HepG2 (cell line): ENCODE measurements around the gene THRB. TPM values are rescaled to one million over a fixed set of nuclear protein-coding genes. Genes with fewer than 3 reads are reported as not detected.
A peak's percentile ranks its signal among the peaks of the same experiment; 100 is the strongest.

Experiments used
- AGO2 ChIP-seq: fragments of 200-400 bp; formaldehyde crosslinking; optimal IDR thresholded peaks from 2 replicates; pipeline ENCODE3; 2017; ENCODE audit warnings: mild to moderate bottlenecking, low read depth, low read length, moderate library complexity
- ARID2 ChIP-seq: sonication (generic); formaldehyde crosslinking; IDR thresholded peaks from 2 replicates; pipeline ENCODE4 v1.8.1; 2022; ENCODE audit warnings: mild to moderate bottlenecking, missing genetic modification reagents, borderline replicate concordance
- FUBP1 ChIP-seq: sonication (generic); formaldehyde crosslinking; IDR thresholded peaks from 2 replicates; pipeline ENCODE4 v1.5.1; 2020; ENCODE audit warnings: missing genetic modification reagents, mild to moderate bottlenecking, borderline replicate concordance
- MLXIP ChIP-seq: sonication (generic); formaldehyde crosslinking; IDR thresholded peaks from 2 replicates; pipeline ENCODE4 v1.9.0; 2021; ENCODE audit warnings: missing genetic modification reagents, borderline replicate concordance
- NFIC ChIP-seq: IDR thresholded peaks from 2 replicates; pipeline ENCODE4 v1.6.1; 2012; ENCODE audit warnings: mild to moderate bottlenecking, low read length, inconsistent platforms
- NR2F6 ChIP-seq, 2 experiments: IDR thresholded peaks; 2 replicates each; pipeline ENCODE4 v1.6.1; 2016; ENCODE audit warnings: antibody characterized with exemption in 1 of 2, mild to moderate bottlenecking in 1 of 2
- NR3C1 ChIP-seq: sonication (generic); formaldehyde crosslinking; IDR thresholded peaks from 2 replicates; pipeline ENCODE4 v1.4.0; 2020; ENCODE audit warnings: missing genetic modification reagents
- POLR2G ChIP-seq: fragments of 200-400 bp; formaldehyde crosslinking; IDR thresholded peaks from 2 replicates; pipeline ENCODE4 v1.6.1; 2018; ENCODE audit warnings: mild to moderate bottlenecking, low read depth, low read length, moderate library complexity
- SIN3A ChIP-seq: IDR thresholded peaks from 2 replicates; pipeline ENCODE4 v1.6.1; 2011; ENCODE audit warnings: low read depth, mild to moderate bottlenecking, control low read depth, low read length, borderline replicate concordance
- SOX13 ChIP-seq, 3 experiments: fragments of 450-650 bp in 1 of 3; sonication (generic) in 1 of 3; formaldehyde crosslinking in 1 of 3; IDR thresholded peaks in 2 of 3; conservative IDR thresholded peaks in 1 of 3; 2 replicates each; pipeline versions ENCODE4 v1.5.0 to v1.6.1; 2016 to 2020; ENCODE audit warnings: antibody characterized with exemption in 1 of 3, mild to moderate bottlenecking in 1 of 3, missing compliant biosample characterization in 1 of 3, missing genetic modification reagents in 1 of 3, moderate library complexity in 1 of 3
- ZBTB26 ChIP-seq: IDR thresholded peaks from 2 replicates; pipeline ENCODE4 v1.6.1; 2016; ENCODE audit warnings: missing compliant biosample characterization, missing genetic modification reagents, borderline replicate concordance
- ZBTB33 ChIP-seq: sonication (generic); formaldehyde crosslinking; IDR thresholded peaks from 2 replicates; pipeline ENCODE4 v1.4.0; 2020; ENCODE audit warnings: missing genetic modification reagents
- ZNF609 ChIP-seq: sonication (generic); formaldehyde crosslinking; IDR thresholded peaks from 2 replicates; pipeline ENCODE4 v1.4.0; 2020; ENCODE audit warnings: mild to moderate bottlenecking, missing genetic modification reagents, borderline replicate concordance
- ZNF7 ChIP-seq: IDR thresholded peaks from 2 replicates; pipeline ENCODE4 v1.6.1; 2016; ENCODE audit warnings: missing biosample characterization, missing genetic modification reagents
- polyA plus RNA-seq, 8 experiments: library from polyadenylated mRNA; depleted of rRNA in 3 of 8; stranded (reverse) in 7 of 8; unstranded in 1 of 8; fragments of >200 nt; fragmentation: Illumina TruSeq in 4 of 8; extraction: Trizol in 4 of 8; gene quantifications; 2 replicates each; pipeline versions ENCODE4 v1.2.1 to v1.2.3, GENCODE V29; 2011 to 2016; ENCODE audit warnings: low read depth in 4 of 8, missing spikeins in 1 of 8, mixed read lengths in 1 of 8; ENCODE audit not compliant: insufficient read depth in 1 of 8
- total RNA-seq, 5 experiments: library from RNA; depleted of rRNA; stranded (reverse); fragments of >200 nt; fragmentation: Illumina TruSeq; extraction: Trizol; gene quantifications; 2 replicates each; pipeline ENCODE4 v1.2.3, GENCODE V29; 2016; ENCODE audit warnings: low read depth in 1 of 5

The THRB gene
- total and polyA plus RNA-seq, 2 of the 13 experiments (the other 11 are each of a cell fraction or from before 2014, with no cell fraction given), result 4.7 to 22.7 TPM

- 0 out of 2 replicates have a peak, but pooled peaks have one; percentile 49 for TF ChIP-seq MLXIP
- peak; percentile 79 for TF ChIP-seq SOX13 (IDR thresholded peaks at IDR 0.05)
- TF ChIP-seq SOX13 (CRISPR knock-in tag; conservative IDR thresholded peaks at IDR 0.05 in 1 of 2, IDR thresholded peaks at IDR 0.05 in 1 of 2), result peak in 1 of 2 experiments; percentile 94; a peak in 2 of 4 replicates
- peak; percentile 93 for TF ChIP-seq ZNF609 (CRISPR knock-in tag)
- TF ChIP-seq NFIC, result peak; percentile 92
- no peak for TF ChIP-seq FUBP1 (CRISPR knock-in tag)
- TF ChIP-seq SIN3A, result no peak
- peak; percentile 93 for TF ChIP-seq POLR2G
- peak; percentile 100 for TF ChIP-seq NR2F6 (IDR thresholded peaks at IDR 0.05)
- peak; percentile 100 for TF ChIP-seq NR2F6 (CRISPR knock-in tag; IDR thresholded peaks at IDR 0.05)
- TF ChIP-seq ZBTB33 (CRISPR knock-in tag), result peak; percentile 41; the same call in 1 of the 2 replicates
- no peak for TF ChIP-seq ARID2
- no peak for TF ChIP-seq AGO2
- TF ChIP-seq ZNF7, result no peak
- TF ChIP-seq ZBTB26, result no peak
- no peak for TF ChIP-seq NR3C1
Measured at GRCh38 chr3:24451461-24452099, 43.1 kb downstream of the THRB start (continued).
